22Rv1 (cell line): Measurements from ENCODE around the gene PFKFB4.

Experiments used
- H3K27ac ChIP-seq: fragments of 450-650 bp; 2 replicates; pipeline ENCODE4 v1.5.1; 2017
- CTCF ChIP-seq: fragments of 450-650 bp; IDR thresholded peaks from 2 replicates; pipeline ENCODE4 v1.5.1; 2017; ENCODE audit warnings: mild to moderate bottlenecking
- ZFX ChIP-seq: fragments of 450-650 bp; IDR thresholded peaks from 2 replicates; pipeline ENCODE4 v1.6.1; 2017; ENCODE audit warnings: antibody characterized with exemption, borderline replicate concordance

Gene PFKFB4

GRCh38 chr3:48521635-48522034 lies 35.0 kb downstream of the PFKFB4 start:
- no peak overlapping the region for H3K27ac ChIP-seq
- TF ChIP-seq CTCF = no peak
- TF ChIP-seq ZFX = no peak

- H3K27ac ChIP-seq = no peak overlapping the region
These were observed 37.3 kb downstream of the PFKFB4 start for GRCh38 chr3:48519277-48519643.

GRCh38 chr3:48518638-48519276 lies 37.8 kb downstream of the PFKFB4 start:
- no peak overlapping the region for H3K27ac ChIP-seq
- TF ChIP-seq ZFX (no peak), CTCF (no peak)

More at GRCh38 chr3:48519277-48519643, 37.3 kb downstream of the PFKFB4 start:
- TF ChIP-seq CTCF (no peak), ZFX (no peak)

- no peak overlapping the region for H3K27ac ChIP-seq
- TF ChIP-seq CTCF (no peak), ZFX (no peak)
These were observed 38.5 kb downstream of the PFKFB4 start for GRCh38 chr3:48518069-48518468.

GRCh38 chr3:48516571-48516970 lies 40.0 kb downstream of the PFKFB4 start:
- TF ChIP-seq ZFX (no peak), CTCF (no peak)
- H3K27ac ChIP-seq = no peak overlapping the region

GRCh38 chr3:48514431-48515227 lies 42.0 kb downstream of the PFKFB4 start:
- TF ChIP-seq CTCF (no peak), ZFX (no peak)
- H3K27ac ChIP-seq = no peak overlapping the region

GRCh38 chr3:48511551-48511950 lies 45.1 kb downstream of the PFKFB4 start:
- no peak overlapping the region for H3K27ac ChIP-seq
- TF ChIP-seq ZFX (no peak), CTCF (no peak)
